ENCODE data around the gene ACVR2A.

DNA sequence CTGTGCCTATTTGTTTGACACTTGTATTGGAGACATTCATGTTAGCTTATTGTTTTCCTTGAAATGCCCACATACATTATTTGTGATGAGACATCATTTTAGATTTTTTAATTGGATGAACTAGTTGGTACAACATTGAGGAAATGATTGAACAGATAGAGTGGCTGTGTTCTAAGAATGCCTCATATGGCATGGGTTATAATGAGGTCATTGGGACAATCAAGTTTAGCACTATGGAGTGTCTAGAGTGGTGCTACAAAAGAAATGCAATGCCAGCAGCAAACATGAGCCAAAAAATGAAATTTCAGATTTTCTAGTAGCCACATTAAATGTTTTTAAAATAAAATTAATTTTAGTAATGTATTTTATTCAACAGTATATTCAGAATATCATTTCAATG is 28.1 kb downstream of the ACVR2A start:
- TF ChIP-seq, protein P1, sequence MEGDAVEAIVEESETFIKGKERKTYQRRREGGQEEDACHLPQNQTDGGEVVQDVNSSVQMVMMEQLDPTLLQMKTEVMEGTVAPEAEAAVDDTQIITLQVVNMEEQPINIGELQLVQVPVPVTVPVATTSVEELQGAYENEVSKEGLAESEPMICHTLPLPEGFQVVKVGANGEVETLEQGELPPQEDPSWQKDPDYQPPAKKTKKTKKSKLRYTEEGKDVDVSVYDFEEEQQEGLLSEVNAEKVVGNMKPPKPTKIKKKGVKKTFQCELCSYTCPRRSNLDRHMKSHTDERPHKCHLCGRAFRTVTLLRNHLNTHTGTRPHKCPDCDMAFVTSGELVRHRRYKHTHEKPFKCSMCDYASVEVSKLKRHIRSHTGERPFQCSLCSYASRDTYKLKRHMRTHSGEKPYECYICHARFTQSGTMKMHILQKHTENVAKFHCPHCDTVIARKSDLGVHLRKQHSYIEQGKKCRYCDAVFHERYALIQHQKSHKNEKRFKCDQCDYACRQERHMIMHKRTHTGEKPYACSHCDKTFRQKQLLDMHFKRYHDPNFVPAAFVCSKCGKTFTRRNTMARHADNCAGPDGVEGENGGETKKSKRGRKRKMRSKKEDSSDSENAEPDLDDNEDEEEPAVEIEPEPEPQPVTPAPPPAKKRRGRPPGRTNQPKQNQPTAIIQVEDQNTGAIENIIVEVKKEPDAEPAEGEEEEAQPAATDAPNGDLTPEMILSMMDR (IDR thresholded peaks at IDR 0.05), result no peak
- TF ChIP-seq POLR2A (IDR thresholded peaks at IDR 0.05; ENCODE audit: low read depth), result no peak
